Liver (tissue), 4 donors: ENCODE results near the gene PIWIL1. TPM values are rescaled to one million over a fixed set of nuclear protein-coding genes. Genes with fewer than 3 reads are reported as not detected.

ENCODE experiments used
- polyA plus RNA-seq, 2 donors: library from polyadenylated mRNA; stranded (reverse) in 1 of 2; unstranded in 1 of 2; fragments of 200-250 nt in 1 of 2; fragments of >200 nt in 1 of 2; fragmentation: Nextera tagmentation in 1 of 2; extraction: Ambion mirVana in 1 of 2; gene quantifications; one replicate each; pipeline versions ENCODE4 v1.2.1 to v1.2.3, GENCODE V29; 2013 to 2015
- total RNA-seq, 2 donors: library from RNA; depleted of rRNA; stranded (reverse); fragments of >200 nt; gene quantifications; one replicate each; pipeline ENCODE4 v1.2.3, GENCODE V29; 2014
- donor health status: healthy.
- donor health status: healthy.
- donor health status: healthy.

Gene PIWIL1
- total and polyA plus RNA-seq, 4 donors, result 0.01 TPM; not detected in 3

Other genes with a start within 250 kb of the PIWIL1 start
- gene FZD10, start 175.4 kb upstream of the PIWIL1 start, total RNA-seq, result not detected
- gene FZD10, start 175.4 kb upstream of the PIWIL1 start, polyA plus RNA-seq, result under 1 TPM in 1 of 2 donors, not detected in 1; 0.02 TPM